ENCODE results near the gene FGF1. TPM values are rescaled to one million over a fixed set of nuclear protein-coding genes. Genes with fewer than 3 reads are reported as not detected.

The FGF1 gene
- total and polyA plus RNA-seq, 2 donors (not counting 3 experiments of a cell fraction or from before 2014, with no cell fraction given): not detected

DNA sequence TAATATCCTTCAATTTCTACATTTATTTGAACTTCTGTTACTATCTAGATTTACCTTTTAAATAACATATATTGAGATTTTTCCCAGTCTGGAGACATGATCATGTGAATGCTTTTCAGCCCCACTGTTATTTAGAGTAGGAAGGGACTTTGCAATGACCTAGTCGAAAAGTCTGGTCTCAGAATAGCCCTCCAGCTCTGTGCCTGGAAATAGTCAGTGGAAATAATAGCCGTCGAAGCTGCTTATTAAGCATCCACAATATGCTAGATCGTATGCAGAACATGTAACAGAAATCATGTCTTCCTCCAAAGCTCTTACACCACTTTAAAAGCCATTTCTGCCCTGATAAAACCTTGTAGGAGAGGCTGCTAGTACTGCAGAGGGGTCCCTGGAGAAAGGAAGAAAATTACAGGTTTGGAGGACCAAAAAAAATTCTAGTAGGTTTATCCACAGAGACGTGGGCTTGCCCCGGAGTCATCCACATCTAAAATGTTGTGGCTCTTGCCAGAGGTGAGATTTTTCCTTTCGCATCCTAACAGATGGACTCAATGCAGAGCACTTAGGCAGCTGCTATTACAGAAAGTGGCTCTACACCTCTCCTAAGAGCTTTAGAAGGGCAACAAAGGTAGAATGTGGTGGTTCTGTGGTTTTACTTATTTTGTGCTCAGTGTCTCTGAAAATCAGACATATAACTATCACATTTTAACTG is 2.5 kb upstream of the FGF1 start:
- no peak for FAIRE-seq
- dilution Hi-C loops (cut with MboI; ENCODE audit: extremely low pct_ligation_motif_present, low sequenced_read_pairs): no loop called here
- TF ChIP-seq, protein P1, sequence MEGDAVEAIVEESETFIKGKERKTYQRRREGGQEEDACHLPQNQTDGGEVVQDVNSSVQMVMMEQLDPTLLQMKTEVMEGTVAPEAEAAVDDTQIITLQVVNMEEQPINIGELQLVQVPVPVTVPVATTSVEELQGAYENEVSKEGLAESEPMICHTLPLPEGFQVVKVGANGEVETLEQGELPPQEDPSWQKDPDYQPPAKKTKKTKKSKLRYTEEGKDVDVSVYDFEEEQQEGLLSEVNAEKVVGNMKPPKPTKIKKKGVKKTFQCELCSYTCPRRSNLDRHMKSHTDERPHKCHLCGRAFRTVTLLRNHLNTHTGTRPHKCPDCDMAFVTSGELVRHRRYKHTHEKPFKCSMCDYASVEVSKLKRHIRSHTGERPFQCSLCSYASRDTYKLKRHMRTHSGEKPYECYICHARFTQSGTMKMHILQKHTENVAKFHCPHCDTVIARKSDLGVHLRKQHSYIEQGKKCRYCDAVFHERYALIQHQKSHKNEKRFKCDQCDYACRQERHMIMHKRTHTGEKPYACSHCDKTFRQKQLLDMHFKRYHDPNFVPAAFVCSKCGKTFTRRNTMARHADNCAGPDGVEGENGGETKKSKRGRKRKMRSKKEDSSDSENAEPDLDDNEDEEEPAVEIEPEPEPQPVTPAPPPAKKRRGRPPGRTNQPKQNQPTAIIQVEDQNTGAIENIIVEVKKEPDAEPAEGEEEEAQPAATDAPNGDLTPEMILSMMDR (IDR thresholded peaks at IDR 0.05; ENCODE audit: extremely low read depth in 1 of 2, insufficient read depth in 1 of 2, low read depth in 1 of 2, low read length in 2 of 2): no peak
- TF ChIP-seq MAX (IDR thresholded peaks at IDR 0.05; ENCODE audit: insufficient read depth, insufficient read length): no peak
- no peak for TF ChIP-seq MYC (IDR thresholded peaks at IDR 0.05; ENCODE audit: low read depth, low read length)
- TF ChIP-seq JUN (IDR thresholded peaks at IDR 0.05; ENCODE audit: borderline replicate concordance, insufficient read depth, insufficient read length, low read depth): no peak
- TF ChIP-seq GATA2 (IDR thresholded peaks at IDR 0.05; ENCODE audit: insufficient read depth, insufficient read length, low read depth, low read length): no peak
- TF ChIP-seq FOS (IDR thresholded peaks at IDR 0.05; ENCODE audit: borderline replicate concordance, insufficient read depth, low read length): no peak
- no peak for TF ChIP-seq POLR2AphosphoS5 (IDR thresholded peaks at IDR 0.05; ENCODE audit: insufficient read depth, low read depth, low read length)
- TF ChIP-seq POLR2A (IDR thresholded peaks at IDR 0.05; ENCODE audit: low read depth, low read length): no peak
- TF ChIP-seq EZH2 (IDR thresholded peaks at IDR 0.05; ENCODE audit: borderline replicate concordance, low read depth, low read length, severe bottlenecking): no peak

More for the DNA sequence above, 2.5 kb upstream of the FGF1 start:
- Histone ChIP-seq H2AFZ (ENCODE audit: low read depth, low read length) (no peak overlapping the region), H3K79me2 (ENCODE audit: control insufficient read depth, insufficient read depth, low read length) (no peaks in the 10 kb centered on the region), H3K4me3 (replicated peaks in 1 of 3; ENCODE audit: insufficient read depth in 1 of 3, low read depth in 1 of 3, low read length in 3 of 3) (no peak overlapping the region), H3K4me1 (ENCODE audit: control insufficient read depth, extremely low read depth, insufficient read depth, low read length) (peaks cover 7% of the 10 kb centered on the region), H3K27ac (ENCODE audit: insufficient read depth, low read depth, low read length) (no peak overlapping the region), H3K4me2 (ENCODE audit: insufficient read depth, low read length) (no peak overlapping the region), H4K20me1 (replicated peaks; ENCODE audit: control insufficient read depth, extremely low read depth, insufficient read depth, low read length) (no peaks in the 10 kb centered on the region), H3K9ac (replicated peaks; ENCODE audit: extremely low read depth, insufficient read depth, low read length) (no peak overlapping the region), H3K9me1 (replicated peaks; ENCODE audit: control insufficient read depth, extremely low read depth, insufficient read depth, low read length) (no peaks in the 10 kb centered on the region), H3K9me3 (replicated peaks; ENCODE audit: control insufficient read depth, insufficient read depth, low read length) (no peaks in the 10 kb centered on the region), H3K27me3 (ENCODE audit: control insufficient read depth in 2 of 2, insufficient read depth in 2 of 2, low read length in 2 of 2) (peaks cover 17 to 24% of the 10 kb centered on the region in 2 experiments), H3K36me3 (ENCODE audit: control insufficient read depth in 2 of 2, extremely low read depth in 1 of 2, insufficient read depth in 2 of 2, low read length in 2 of 2) (no peaks in the 10 kb centered on the region)
- no TSS peak for BruUV-seq (replicated peaks)
- intact Hi-C loops (cut with micrococcal nuclease): no loop called here
- ChIA-PET CTCF (interaction anchor here (1.0 to 1.6 kb wide), 3 partner anchors 10 to 33 kb away, joined by 3 to 11 read pairs (median 7); no protein-coding TSS in a partner anchor), POLR2A (no interaction called here)
- no peak for DNase-seq (ENCODE audit: low read depth, low spot score)

Measured in endothelial cell of umbilical vein (primary cell).